Measurements from ENCODE around the gene FYB2.

The FYB2 gene

DNA sequence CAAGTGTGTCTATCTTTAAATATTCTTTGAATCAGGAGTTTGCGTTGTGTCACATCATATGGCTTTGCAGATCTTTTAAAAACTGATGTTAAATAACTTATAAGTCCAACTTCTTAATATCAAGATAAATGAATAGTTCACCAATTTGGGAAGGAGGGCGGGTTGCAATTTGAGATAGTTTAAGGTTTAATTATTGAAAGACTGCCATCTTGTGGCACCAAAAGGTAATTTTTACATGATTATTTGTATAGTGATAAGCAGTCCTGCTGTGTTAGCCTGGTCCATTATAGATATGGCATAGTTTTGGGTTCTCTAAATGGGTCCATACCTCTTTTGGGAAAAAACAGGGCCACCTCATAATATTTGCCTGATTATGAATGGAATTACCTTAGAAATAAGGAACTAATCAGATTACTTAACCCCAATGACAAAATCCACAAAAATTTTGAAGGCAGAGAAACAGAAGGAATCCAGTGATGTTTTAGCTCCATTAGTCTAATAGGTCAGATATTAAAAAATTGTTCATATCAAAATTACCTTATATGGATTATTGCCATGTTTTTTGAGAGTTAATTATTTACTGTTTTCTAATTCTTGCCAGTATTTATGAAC, 109.8 kb downstream of the FYB2 start:
- peak; percentile 69 for DNase-seq

DNA sequence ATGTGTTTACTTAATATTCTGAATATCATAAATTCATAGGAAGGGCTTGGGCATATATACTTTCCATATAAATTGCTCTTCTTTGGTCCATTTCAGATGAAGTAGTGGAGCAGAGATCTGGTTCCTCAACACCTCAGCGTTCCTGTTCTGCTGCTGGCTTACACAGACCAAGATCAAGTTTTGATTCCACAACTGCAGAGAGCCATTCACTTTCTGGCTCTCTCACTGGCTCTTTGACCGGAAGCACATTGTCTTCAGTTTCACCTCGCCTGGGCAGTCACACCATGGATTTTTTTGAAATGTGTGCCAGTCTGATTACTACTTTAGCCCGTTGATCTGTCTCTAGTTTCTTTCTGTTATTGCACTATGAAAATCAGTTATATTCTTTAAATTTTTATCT, 111.8 kb downstream of the FYB2 start:
- no peak for DNase-seq

DNA sequence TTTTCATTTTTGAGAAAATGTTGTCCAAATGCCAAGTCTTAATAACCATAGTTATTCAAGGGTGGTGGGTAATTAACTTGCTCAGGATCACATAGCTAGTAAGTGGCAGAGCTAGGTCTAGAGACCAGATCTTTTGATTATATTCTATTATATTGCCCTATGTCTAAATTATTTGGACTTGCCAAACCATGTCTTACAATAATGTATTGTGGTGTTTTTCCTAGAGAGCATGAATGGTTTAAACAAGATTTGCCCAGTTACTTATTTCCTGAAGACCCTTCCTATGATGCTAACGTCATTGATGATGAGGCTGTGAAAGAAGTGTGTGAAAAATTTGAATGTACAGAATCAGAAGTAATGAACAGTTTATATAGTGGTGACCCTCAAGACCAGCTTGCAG, 115.5 kb downstream of the FYB2 start:
- no peak for DNase-seq

DNA sequence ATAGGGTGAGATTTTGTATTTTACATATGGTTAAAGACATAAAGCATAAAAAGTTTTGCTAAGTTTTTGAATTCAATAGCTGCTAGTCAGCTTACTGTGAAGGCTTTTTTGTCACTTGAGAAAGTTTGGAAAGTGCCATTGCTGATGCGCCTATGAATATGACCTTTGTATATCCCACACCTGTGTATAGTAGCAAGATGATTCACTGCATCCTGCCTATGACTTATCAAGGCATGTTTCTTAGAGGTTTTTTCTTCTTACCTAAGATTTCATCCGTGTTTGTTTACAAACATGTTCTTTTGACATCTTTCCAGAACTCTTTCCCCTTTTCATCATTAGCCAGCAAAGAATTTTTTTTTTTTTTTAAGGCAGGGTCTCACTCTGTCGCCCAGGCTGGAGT, 122.5 kb downstream of the FYB2 start:
- DNase-seq = no peak

DNA sequence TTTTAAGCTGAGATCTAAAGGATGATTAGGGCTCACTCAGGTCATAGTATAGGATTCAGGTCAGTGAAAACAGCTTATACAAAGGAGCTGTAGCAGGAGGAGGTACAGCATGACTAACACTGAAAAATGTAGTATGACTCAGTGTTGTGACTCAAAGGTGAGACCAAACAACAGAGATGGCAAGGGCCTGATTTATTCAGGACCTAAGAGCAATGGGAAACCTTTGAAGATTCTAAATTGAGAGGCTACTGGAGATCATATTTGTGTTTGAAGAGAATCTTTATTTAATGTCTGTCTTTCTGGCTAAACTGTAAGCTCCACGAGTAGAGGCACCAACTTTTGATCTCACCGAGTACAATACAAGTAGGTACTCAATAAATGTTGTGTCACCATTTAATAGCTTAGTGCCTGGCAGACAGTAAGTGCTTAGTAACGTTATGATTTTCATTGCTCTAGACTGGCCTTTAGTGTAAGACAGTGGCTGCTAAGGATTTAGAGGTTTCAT, 130.6 kb downstream of the FYB2 start:
- DNase-seq = no peak

DNA sequence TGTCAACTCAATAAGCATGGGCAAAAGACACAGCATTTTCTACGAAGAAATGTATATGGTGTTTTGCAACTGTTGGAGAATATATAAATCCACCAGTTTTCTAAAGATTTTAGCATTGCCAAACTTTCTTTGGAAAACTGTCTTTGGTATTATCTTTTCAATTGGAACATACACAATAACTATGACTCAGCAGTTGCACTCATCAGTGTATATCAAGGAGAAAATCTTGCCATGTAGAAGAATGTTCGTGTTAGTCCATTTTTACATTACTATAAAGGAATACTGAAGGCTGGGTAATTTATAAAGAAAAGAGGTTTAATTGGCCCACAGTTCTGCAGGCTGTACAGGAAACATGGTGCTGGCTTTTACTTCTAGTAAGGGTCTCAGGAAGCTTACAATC, 133.0 kb downstream of the FYB2 start:
- no peak for DNase-seq

DNA sequence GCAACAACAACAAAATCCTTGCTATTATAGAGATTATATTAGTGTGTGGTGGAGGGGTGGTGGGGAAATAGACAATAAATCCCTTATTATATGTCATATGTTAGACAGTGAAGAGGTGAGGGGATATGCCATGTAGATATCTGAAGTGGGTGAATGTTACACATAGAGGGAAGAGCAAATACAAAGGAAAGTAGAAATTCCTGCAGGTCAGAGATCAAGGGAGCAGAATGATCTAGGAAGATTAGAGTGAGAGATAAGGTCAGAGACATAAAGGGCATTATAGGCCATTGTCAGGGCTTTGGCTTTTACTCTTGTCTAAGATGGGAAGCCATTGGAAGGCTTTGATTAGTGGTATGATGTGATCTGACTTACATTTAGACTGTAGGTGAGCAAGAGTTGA, 135.6 kb downstream of the FYB2 start:
- DNase-seq = no peak

DNA sequence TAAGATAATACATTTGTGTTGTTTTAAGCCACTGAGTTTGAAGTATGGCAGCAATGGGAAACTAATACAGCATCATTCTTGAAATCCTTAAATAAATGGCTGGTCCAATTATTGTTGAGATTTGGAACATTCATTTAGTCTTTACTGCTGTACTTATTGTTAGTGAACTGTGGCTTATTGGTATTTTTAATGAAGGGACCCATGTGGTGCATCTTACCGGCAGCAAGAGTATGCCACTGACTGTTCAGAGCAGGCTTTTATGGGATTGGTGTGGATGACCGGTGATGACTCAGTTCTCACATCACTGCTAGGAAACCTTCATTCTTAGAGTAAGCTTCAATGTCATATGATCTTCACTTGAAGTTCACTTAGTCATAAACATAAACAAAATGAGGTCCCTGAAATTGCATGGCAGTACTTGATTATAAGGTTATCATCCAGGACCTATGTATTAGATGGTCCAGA, 142.6 kb downstream of the FYB2 start:
- no peak for DNase-seq

DNA sequence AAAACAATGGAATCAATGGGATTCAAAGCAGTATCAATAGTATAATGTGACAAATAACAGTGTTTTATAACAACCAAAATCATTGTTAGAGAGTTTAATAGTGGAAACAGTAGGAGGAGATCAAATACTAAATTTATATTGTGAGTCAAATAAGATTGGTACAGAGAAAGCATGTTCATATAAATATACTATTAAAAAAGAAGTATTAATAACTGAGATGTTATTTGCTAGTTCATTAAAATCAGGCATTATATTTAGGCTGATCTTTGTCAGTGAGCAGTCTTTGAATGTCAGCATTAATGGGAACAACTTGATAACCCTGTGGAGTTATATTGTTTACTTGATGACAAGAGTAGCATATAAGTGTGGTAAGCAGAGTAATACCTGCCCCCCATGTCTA, 143.4 kb downstream of the FYB2 start:
- DNase-seq = no peak

DNA sequence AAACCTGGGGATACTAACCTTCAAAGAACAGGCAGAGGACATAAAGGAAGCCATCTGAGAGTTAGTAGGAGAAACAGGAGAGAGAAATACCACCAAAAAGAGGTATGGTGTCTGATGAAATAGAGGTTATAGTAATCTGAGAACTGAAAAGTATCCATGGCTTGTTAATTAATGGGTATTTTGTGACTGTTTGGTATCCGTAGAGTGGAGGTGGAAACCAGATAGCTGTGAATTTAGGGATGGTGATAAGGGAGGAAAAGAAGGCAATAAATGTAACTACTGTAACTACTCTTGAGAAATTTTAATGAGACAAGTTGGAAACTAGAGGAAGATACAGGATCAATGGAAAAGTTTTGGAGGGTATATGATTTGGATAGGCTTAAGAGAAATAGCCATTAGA, 146.6 kb downstream of the FYB2 start:
- no peak for DNase-seq

DNA sequence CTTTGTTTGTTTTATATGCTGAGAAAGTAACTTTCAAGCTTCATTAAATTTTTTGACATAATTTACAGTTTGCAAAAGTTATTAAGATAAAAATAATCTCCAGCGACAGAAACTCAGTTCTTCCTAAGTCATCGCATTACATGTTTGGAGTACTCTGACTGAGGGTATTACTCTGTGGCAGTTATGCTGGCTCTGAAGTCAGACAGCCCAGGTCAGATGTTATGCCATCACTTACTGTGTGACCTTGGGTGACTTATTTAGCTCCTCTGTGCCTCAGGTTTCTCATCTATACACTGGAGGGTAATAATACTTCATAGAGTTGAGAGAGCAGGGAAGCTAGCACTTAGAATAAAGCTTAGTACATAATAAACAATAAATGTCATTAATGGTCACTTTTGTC, 147.7 kb downstream of the FYB2 start:
- DNase-seq = no peak

DNA sequence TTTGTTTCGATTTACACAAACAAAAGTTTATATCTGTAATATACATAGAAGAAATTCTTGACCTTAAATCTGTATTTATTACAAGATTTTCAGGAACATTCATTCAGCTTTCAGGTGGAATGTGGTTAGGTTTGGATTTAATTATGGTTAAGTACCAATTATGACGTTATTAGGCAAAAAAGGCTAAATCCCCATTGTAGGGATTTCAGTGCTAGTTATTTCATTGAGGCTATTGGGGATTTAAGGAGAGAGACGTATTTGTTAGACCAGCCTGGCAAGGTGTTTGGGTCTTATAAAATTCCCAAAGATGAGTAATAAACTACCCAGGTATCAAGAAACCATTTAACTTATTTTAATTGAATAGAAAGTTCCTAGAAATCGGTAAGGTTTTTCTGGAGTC, 148.1 kb downstream of the FYB2 start:
- DNase-seq = no peak

DNA sequence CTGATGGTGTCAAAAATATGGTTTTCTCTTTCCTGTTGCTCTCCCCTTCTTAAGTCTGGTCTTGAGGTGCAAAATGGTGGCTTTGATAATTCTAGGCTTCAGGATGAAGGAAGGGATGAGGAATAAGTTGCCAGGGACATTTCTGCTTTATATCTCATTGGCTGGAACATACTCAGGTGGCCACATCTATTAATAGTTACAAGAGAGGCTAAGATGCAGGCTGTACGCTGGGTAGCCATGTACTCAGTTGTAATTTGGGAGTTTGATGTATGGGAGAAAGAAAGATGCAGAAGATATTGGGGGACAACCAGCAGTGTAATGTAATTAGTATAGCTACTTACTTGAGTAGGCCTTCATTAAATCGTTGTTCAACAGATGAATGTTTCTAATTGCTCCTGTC, 148.9 kb downstream of the FYB2 start:
- no peak for DNase-seq

All from NCI-H1694 (cell line).